ENCODE measurements around the gene TMEM51. TPM values are rescaled to one million over a fixed set of nuclear protein-coding genes. Genes with fewer than 3 reads are reported as not detected.

TMEM51 gene
- total RNA-seq, 4 donors from 2014 or later = 8.5 to 10.3 (median 9.1) TPM

GRCh38 chr1:15229707-15230131 lies 76.2 kb downstream of the TMEM51 start:
- WGBS, 2 donors = 56 to 62% methylated on average over 4 of the region's 4 CpGs
- intact Hi-C loops (cut with DNase I; ENCODE audit: low total_unique reads) = no loop called here

DNA sequence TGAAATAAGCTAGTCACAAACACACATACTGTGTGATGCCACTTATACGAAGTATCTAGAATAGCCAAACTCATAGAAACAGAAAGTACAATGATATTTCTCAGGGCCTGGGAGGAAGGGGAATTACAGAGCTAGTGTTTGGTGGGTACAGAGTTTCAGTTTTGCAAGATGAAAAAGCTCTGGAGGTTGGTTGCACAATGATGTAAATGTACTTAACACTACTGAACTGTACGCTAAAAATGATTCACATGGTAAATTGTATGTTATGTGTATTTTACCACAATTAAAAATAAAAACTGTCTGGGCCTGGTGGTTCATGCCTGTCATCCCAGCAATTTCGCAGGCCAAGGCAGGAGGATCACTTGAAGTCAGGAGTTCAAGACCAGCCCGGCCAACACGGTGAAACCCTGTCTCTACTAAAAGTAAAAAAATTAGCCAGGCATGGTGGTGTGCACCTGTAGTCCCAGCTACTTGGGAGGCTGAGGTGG lies 78.2 kb downstream of the TMEM51 start:
- TF ChIP-seq POLR2A (IDR thresholded peaks at IDR 0.05) = no peak
- TF ChIP-seq, protein P1, sequence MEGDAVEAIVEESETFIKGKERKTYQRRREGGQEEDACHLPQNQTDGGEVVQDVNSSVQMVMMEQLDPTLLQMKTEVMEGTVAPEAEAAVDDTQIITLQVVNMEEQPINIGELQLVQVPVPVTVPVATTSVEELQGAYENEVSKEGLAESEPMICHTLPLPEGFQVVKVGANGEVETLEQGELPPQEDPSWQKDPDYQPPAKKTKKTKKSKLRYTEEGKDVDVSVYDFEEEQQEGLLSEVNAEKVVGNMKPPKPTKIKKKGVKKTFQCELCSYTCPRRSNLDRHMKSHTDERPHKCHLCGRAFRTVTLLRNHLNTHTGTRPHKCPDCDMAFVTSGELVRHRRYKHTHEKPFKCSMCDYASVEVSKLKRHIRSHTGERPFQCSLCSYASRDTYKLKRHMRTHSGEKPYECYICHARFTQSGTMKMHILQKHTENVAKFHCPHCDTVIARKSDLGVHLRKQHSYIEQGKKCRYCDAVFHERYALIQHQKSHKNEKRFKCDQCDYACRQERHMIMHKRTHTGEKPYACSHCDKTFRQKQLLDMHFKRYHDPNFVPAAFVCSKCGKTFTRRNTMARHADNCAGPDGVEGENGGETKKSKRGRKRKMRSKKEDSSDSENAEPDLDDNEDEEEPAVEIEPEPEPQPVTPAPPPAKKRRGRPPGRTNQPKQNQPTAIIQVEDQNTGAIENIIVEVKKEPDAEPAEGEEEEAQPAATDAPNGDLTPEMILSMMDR (IDR thresholded peaks at IDR 0.05) = no peak
- DNase-seq (ENCODE audit: low spot score in 2 of 2) = no peak
- WGBS, 2 donors = 79 to 90% methylated on average over 5 of the region's 5 CpGs
- no peak overlapping the region for H3K4me3 ChIP-seq (ENCODE audit: low read depth, poor library complexity, severe bottlenecking)
- intact Hi-C loops (cut with DNase I; ENCODE audit: low total_unique reads) = no loop called here

More at GRCh38 chr1:15229707-15230131, 76.2 kb downstream of the TMEM51 start:
- TF ChIP-seq POLR2A (IDR thresholded peaks at IDR 0.05) = no peak
- no peak for DNase-seq (ENCODE audit: low spot score in 2 of 2)
- H3K4me3 ChIP-seq (ENCODE audit: low read depth, poor library complexity, severe bottlenecking) = no peak overlapping the region

DNA sequence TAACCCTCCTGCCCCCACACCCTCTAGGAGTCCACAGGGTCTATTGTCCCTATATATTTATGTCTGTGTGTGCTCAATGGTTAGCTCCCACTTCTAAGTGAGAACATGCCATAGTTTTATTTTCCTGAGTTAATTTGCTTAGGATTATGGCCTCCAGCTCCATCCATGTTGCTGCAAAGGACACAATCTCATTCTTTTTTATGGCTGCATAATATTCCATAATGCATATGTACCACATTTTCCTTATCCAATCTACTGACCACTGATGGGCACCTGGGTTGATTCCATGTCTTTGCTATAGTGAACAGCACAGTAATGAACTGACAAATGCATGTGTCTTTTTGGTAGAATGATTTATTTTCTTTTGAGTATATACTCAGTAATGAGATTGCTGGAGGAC lies 80.1 kb downstream of the TMEM51 start:
- no peak for DNase-seq (ENCODE audit: low spot score in 2 of 2)
- no peak overlapping the region for H3K4me3 ChIP-seq (ENCODE audit: low read depth, poor library complexity, severe bottlenecking)
- no peak for TF ChIP-seq POLR2A (IDR thresholded peaks at IDR 0.05)
- TF ChIP-seq, protein P1 (IDR thresholded peaks at IDR 0.05) = no peak
- intact Hi-C loops (cut with DNase I; ENCODE audit: low total_unique reads) = no loop called here

DNA sequence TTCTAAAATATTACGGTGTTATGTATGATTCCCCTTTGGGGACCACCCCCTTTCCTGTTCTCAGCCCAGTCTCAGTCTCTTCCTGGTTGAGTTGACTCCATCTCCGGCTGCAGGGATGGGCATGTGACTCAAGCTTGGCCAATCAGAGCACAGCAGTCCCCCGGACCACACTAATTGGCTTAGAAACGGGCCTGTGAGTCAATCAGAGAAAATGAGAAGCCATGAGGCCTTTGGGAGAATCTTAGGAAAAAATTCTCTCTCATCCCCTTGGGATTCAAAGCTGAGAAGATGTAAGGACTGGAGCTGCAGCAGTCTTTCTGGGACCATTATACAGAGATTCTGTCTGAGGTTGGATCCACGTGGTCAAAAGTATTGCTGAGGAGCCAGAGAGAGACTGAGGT lies 82.8 kb downstream of the TMEM51 start:
- WGBS, 2 donors = 68 to 88% methylated on average over 5 of the region's 5 CpGs
- H3K4me3 ChIP-seq (ENCODE audit: low read depth, poor library complexity, severe bottlenecking) = no peak overlapping the region
- TF ChIP-seq, protein P1 (IDR thresholded peaks at IDR 0.05) = no peak
- TF ChIP-seq POLR2A (IDR thresholded peaks at IDR 0.05) = no peak

DNA sequence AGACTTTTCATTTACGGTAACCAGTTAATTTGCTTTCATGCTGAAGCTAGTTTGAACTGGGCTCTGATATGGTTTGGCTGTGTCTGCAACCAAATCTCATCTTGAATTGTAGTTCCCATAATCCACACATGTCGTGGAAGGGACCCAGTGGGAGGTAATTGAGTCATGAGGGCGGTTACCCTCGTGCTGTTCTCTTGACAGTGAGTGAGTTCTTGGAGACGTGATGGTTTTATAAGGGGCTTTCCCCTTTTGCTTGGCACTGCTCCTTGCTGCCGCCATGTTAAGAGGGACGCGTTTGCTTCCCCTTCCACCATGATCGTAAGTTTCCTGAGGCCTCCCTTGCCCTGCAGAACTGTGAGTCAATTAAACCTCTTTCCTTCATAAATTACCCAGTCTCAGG lies 83.2 kb downstream of the TMEM51 start:
- TF ChIP-seq POLR2A (IDR thresholded peaks at IDR 0.05) = no peak
- TF ChIP-seq, protein P1 (IDR thresholded peaks at IDR 0.05) = no peak
- intact Hi-C loops (cut with DNase I; ENCODE audit: low total_unique reads) = no loop called here
- H3K4me3 ChIP-seq (ENCODE audit: low read depth, poor library complexity, severe bottlenecking) = no peak overlapping the region
- no peak for DNase-seq (ENCODE audit: low spot score in 2 of 2)
- 77 to 78% methylated on average over 9 of the region's 9 CpGs for WGBS, 2 donors

More for the DNA sequence above, 82.8 kb downstream of the TMEM51 start:
- DNase-seq (ENCODE audit: low spot score in 2 of 2) = no peak
- intact Hi-C loops (cut with DNase I; ENCODE audit: low total_unique reads) = no loop called here

- DNase-seq (ENCODE audit: low spot score in 2 of 2) = peak in 1 of 2 donors; percentile 14
- WGBS, 2 donors = 100% methylated on average over 1 of the region's 1 CpG
- no peak for TF ChIP-seq POLR2A (IDR thresholded peaks at IDR 0.05)
- TF ChIP-seq, protein P1 (IDR thresholded peaks at IDR 0.05) = no peak
- H3K4me3 ChIP-seq (ENCODE audit: low read depth, poor library complexity, severe bottlenecking) = no peak overlapping the region
- intact Hi-C loops (cut with DNase I; ENCODE audit: low total_unique reads) = no loop called here
Measured at GRCh38 chr1:15238789-15239188, 85.2 kb downstream of the TMEM51 start.

Data from lower leg skin (tissue), 4 donors.